ENCODE results near the gene SPIB.

DNA sequence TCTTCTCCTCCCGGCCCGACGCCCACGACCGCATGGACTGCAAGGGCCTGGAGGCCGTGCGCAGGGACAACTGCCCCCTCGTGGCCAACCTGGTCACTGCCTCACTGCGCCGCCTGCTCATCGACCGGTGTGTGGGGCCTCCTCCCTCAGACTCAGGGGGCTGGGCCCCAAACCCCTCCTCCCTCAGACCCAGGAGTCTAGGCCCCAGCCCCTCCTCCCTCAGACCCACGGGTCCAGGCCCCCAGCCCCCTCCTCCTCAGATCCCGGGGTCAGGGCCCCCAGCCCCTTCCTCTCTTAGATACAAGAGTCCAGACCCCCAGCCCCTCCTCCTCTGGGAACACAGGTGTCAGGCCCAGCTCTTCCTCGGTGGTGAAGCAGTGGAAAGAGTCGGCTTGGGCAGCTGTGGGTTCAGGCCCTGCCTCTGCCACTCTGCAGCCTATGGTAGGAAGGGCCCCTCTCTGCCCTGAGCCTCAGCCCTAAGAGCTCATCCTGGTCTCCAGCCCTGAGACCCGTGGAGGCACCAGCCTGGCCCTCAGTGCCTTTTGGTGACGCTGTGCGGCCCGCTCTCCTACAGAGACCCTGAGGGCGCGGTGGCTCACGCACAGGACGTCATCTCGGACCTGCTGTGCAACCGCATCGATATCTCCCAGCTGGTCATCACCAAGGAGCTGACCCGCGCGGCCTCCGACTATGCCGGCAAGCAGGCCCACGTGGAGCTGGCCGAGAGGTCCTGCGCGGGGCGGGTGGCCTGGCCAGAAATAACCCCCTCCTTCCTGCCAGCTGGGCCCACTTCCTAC lies 3.7 kb upstream of the SPIB start:
- TF ChIP-seq GATA2 (IDR thresholded peaks at IDR 0.05; ENCODE audit: low read depth, low read length) (no peak), GATA3 (IDR thresholded peaks at IDR 0.05; ENCODE audit: low read depth, low read length) (no peak)
